Activated CD4-positive, alpha-beta T cell treated with anti-CD3 and anti-CD28 coated beads, Interleukin-2, amount 50 U/mL, for 24 hours (primary cell): ENCODE results near the gene DCP1A.
"Not testable (repeated sequence)": the region's sequence is repeated elsewhere in the genome, so short reads cannot be mapped to it uniquely, and the experiment has no call there.

ENCODE experiments used
- DNase-seq, 2 donors: peaks; one replicate each; pipeline ENCODE4 v3.0.0-alpha.2; 2020; ENCODE audit warnings: low read depth in 1 of 2, low spot score in 1 of 2

The DCP1A gene

DNA sequence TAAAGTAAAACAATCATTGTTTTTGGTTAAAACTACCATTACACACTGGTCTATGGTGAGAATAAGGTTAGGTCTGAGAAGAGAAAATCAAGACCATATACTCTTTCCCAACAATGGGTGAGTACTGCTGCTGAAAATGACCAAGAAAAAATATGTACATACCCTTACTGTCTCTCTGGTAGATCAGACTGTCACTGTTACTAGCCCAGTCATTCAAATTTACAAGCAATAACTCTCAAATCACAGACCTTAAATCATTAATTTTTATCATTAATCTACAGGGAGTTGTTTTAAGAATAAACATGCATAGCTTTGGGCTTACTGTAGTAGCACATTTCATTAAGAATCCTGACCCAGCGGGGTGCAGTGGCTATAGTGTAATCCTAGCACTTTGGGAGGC is 17.4 kb downstream of the DCP1A start:
- no peak for DNase-seq

DNA sequence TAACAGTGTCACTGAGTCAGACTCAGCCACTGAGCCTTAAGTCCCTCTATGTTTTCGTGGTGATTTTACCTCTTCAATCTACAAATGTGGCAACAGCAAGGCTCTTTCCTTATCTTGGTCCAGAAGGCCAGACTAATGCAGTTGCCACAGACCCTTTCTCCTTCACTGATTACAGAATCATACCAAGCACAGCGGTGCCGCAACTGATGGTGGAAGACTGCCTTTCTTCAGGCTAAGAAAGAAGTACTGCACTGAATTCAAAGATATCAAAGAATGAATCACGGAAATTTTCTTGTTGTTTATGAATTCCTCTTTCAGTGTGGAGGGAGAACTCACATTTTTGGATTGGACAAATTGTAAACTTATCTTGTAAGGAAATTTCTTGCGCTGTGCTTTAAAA is 18.6 kb downstream of the DCP1A start:
- no peak for DNase-seq

DNA sequence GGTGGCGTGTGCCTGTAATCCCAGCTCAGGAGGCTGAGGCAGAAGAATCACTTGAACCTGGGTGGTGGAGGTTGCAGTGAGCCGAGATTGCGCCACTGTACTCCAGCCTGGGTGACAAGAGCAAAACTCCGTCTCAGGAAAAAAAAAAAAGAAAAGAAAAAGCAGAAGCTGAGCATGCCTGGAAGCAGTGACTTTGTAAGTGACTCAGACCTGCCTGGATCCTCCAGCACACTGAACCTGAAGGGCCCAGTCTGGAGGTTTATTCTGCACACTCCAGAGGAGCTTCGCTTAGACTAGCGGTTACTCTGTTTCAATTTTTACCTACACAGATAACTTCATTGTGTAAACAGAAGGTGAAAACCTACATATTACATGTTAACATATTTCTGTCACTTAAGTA is 19.4 kb downstream of the DCP1A start:
- not testable (repeated sequence) for DNase-seq

DNA sequence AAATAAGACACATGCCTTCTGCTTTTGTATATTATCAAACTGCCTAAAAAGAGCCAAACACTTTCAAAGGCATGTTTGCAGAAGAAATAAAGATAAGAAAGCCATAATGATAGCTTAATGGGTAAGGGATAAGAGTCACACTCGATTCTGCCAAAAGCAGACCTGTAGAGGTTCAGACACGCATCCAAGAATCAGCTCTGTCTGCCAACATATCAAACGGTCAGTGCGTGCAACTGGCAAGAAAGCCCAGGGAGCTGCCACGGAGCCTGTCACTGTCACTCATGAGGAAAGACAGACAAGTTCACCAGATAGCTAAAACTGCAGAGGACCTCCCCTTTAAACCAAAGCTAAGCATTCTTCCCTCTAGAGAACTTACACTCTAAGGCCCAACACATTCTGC is 23.2 kb downstream of the DCP1A start:
- no peak for DNase-seq

DNA sequence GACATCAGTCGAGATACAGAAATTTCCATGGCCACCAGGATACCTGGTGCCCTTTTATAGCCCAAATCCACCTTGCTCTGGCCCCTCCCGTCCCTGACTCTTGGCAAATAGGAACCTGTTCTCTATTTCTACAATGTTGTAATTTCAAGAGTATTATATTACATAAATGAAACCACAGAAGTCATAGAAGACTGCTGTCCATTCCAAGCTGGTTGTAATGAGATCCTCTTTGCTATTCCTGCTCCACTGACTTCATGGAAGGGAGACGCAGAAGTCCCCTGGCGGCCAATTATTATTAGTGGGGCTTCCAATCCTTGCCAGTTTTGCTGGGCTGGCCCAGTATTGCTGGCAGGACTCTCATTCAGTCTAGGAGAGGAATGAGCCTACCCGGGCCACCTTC is 26.6 kb downstream of the DCP1A start:
- no peak for DNase-seq

DNA sequence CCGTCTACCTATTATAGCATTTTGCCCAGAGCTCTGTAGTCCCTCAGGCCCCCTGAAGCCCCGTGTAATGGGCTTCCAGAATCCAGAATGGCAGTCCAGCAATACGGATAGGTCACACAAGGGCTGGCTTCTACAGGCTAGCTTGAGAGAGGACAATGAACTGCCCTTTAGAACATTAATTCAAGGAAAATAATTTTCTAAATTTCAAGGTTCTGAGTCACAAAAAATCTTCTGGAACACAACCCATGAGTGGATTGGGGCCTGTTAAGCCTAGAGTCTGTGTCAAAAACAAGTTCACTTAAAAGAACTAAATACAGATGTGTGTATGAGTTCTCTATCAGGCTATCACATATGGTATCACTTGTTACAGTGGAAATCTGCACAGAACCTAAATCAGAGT is 28.8 kb downstream of the DCP1A start:
- DNase-seq = no peak

DNA sequence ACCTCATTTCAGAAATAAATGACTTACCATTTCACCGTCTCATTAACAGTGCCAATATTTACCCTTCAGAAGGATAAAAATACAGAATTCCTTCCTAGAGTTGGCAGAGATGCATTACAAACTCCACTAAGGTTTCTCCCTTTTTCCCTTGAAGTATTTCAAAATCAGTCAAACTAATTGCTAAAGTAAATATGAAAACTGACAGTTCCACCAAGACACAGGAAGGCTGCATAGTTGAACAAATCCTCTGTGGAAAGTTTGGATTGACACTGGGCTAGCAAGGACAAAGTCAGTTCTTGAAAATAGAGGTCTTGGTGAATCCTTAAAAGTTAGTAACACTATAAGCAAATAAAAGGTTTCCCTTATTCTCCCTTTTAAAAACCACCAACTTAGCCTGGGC is 34.5 kb downstream of the DCP1A start:
- no peak for DNase-seq

DNA sequence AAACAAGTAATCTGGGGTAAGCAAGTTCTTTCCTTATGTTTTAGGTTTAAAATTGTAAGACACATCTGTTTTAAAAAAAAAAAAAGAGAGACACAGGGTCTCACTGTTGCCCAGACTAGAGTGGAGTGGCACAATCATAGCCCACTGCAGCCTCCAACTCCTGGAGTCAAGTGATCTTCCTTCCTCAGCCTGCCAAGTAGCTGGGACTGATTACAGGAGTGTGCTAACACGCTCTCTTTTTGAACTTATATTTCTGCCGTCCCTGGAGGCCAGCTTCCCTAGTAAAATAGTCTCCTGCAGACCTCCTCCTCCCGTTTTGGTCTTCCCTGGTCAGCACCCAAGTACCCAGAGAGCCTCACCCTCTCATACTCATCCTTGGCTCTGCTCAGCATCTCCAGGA is 35.5 kb downstream of the DCP1A start:
- DNase-seq = no peak

DNA sequence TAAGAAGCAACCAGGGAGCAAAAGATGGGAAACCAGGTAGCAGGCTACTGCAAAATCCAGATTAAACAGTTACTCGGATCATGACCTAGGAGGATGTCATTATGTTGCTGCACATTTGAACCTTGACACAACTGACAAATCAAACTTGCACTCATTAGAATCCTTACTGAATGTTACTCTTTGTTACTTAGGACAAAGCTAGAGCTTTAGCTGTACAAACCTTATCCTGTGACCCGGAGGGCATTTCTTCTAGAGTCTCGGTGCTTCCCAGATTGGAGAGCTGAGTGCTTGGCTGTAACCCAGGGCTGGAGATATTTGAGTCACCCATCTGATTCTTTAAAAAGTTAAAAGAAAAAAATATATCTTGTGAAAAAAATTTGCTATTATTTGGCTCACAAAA is 43.4 kb downstream of the DCP1A start:
- DNase-seq = no peak

DNA sequence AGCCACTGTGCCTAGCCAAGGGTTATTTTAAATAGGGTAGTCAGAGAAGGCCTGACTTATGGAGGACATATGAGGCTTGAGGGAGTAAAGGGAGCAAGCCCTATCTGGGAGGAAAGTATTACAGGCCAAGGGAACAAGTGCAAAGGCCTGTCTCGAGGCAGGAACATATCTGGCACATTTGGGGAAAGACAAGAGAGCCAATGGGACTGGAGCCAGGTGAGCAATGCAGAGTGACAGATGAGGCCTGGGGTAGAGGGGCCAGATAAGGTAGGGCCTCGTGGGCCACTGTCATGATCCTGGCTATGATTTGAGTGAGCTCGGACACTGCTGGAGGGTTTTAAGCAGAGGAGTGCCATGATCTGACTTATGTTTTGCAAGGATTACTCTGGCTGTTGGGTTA is 43.8 kb downstream of the DCP1A start:
- no peak for DNase-seq

DNA sequence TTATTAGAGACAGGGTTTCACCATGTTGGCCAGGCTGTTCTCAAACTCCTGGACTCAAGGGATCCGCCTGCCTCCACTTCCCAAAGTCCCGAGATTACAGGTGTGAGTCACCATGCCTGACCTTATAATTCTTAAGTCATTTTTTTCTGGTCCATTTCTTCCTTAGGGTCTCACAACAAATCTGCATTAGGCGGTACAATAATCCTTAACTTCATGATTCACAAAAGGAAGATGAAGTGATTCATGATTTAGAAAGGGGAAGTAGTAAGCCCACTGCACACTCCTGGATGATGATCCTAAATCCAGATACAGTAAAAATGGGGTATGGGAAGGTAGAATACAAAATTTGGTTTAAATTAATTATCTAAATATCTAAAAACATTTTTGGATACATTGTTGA is 46.5 kb downstream of the DCP1A start:
- no peak for DNase-seq

DNA sequence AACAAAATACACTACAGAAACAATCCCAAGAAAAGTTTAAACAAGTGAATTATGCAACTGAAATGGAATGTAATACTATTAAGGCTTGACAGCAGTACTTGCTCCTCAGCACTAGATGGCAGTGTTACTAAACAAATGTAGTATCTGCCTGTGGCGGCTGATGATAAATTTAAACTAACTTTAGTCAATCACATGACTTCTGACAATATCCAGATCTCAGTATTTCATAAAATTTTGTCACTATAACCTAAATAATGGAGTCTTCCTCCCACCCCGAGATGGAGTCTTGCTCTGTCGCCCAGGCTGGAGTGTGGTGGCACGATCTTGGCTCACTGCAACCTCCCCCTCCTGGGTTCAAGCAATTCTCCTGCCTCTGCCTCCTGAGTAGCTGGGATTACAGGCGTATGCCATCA is 47.7 kb downstream of the DCP1A start:
- not testable (repeated sequence) for DNase-seq

DNA sequence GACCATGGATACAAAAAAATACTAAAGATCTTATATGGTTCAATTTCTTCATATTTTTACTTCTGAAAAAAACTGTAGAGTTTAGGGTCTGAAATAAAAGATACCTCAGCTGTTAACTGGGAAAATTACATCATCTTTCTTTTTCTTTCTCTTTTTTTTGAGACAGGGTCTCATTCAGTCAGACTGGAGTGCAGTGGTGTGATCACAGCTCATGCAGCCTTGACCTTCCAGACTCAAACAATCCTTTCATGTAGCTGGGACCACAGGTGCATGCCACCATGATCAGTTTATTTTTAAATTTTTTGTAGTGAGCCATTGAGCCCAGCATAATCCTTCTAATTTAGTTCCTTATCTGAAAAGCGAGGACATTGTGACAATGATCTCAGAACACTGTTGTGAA is 51.9 kb downstream of the DCP1A start:
- DNase-seq = no peak

DNA sequence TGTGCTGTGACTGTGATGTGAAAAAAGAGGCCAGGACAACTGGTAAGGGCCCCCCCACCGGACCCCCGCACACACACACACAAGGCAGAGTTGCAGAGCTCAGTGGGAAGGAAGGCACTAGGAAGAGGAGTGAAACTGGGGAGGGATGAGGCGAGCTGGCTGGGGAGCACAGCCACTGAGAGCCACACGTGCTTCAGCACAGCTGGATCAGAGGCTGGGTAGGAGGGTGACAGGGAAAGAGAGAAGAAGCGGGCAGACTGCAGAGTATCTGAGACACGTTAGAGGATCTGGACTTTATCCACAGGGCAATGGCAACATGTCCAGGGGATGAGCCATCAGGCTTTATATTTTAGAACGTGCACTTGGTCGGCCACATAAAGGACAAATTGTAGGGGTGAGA is 53.5 kb downstream of the DCP1A start:
- DNase-seq = no peak

DNA sequence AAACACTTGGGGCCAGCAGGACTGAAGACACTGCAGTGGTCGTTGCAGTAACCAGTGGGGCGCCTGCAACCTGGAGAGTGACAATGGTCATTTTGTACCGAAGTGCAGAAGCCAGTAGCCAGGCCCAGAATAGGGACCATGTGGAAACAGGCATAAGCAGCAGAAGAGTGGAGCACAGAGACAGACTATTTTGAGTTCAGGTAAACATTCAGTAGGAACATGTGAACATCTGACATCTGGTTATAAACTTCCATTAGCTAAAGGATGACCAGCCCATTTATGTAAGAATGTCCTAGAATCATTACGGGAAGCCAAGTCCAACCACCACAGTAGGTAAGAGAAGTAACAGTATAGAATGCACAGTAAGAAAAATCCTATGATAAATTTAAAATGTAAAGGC is 59.1 kb downstream of the DCP1A start:
- DNase-seq = no peak

DNA sequence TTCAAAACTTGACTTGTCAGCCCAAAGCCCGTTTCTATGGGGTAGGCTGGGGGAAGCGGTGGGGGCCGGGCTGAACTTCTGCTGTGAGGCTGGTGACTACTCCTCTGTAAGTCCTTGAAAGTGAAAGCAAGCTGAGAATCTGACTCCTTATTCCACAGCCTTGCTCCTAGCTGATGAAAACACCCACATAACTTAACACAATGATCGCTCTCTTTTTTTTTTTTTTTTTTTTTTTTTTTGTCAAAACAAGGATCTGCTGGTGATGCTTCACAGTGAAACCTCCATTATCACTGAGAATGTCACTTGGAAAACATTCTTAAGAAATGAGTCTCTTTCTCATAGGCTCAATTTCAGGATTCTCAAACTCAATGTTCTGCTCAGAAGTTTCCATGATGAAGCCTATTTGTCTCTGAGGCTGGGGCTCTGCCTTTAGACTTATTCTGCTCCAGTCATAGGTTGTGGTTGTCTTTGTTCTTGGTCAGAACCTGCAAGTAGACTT is 60.2 kb downstream of the DCP1A start:
- no peak for DNase-seq

DNA sequence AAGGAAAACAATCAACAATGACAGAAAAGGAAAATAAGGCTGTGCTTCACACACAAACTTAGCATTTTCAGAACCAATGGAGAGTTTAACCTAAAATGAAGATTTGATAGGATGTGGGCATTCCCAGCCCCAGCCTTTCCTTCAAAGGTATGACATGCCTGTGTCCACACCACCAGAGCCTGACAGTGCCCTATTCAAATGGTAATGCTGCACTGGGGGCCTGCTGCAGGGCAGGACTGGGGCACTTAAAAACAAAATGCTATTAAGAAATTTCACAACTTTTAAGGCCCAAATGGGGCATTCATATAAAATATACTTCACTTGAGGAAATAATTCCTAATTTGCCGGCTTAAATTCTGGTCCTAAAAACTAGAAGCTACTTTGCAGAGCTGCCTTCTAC is 60.6 kb downstream of the DCP1A start:
- no peak for DNase-seq

DNA sequence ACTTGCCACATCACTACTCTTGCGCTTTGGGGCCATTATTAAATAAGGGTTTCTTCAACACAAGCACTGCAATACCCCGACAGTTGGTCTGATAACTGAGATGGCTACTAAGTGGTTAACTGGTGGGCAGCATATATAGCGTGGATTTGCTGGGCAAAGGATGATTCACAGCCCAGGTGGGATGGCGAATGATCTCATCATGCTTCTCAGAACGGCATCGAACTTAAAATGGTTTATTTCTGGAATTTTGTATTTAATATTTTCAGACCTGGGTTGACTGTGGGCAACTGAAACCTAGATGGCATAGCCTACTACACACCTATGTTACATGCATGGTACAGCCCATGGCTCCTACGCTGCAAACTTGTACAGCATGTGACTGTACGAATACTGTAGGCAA is 64.8 kb downstream of the DCP1A start:
- DNase-seq = no peak

DNA sequence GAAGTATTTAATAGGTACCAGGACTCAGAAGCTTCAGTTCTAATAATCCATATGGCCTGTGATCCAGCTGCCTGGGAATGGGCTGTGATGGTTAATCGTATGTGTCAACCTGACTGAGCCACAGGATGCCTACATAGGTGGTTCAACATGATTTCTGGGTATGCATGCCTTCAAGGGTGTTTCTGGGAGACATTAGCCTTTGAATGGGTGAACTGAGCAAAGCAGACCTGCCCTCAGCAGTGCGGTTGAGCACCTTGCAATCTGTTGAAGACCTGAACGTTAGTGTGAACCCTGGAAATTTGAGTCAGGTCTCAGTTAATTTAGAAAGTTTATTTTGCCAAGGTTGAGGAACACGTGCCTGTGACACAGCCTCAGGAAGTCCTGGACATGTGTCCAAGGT is 68.7 kb downstream of the DCP1A start:
- DNase-seq = no peak

DNA sequence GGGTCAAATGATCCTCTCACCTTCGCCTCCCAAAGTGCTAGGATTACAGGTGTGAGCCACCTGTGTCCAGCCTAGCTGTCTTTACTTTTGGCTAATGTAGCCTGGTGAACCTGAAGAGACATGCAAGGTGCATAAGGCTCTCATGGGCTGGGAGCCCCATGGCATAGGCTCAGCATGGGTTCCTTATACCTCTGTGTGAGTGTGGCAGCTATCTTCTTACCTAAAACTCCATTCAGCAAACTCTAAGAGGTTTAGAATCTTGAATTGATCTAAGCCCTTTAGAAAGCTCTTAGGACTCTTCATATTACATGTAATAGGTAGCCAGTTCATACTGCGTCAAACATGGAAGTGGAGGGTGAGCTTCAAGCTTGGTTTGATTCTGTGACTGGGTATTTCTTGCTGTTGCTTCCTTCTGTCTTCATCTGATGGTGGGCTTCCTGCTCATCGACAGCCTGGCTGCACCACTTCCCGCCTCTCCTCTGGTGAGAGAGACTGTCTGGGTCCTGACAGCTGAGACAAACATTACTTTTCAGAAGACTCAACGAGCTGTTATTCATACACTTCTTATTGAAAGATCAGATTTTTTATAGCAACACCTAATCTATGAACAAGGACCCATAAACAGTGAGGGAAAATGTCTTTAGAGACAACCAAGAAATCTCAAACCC is 72.3 kb downstream of the DCP1A start:
- DNase-seq = no peak

DNA sequence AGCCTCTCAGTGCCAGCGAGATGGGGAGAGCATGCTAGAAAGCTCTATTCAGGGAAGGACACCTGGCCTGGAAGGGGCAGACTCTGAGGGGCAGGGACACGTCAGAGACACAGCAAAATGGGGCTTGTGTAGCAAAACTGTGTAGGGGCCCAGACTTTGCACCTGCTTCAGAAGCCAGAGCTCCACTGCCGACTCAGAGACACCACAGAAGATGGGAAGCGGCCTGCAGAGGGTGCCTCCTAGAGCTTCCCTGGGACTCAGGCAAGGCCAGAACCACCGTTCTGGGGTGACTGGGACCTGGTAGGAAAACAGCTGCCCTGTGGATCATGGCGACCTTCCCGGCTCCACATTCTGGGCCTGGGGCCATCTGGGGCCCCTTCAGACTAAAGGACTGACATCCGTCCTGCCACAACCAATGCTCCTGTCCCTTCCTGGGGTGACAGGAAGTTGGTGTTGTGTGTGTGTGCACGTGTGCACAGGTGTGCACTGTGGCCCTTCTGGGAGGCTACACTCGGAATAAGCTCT is 74.1 kb downstream of the DCP1A start:
- DNase-seq = no peak

DNA sequence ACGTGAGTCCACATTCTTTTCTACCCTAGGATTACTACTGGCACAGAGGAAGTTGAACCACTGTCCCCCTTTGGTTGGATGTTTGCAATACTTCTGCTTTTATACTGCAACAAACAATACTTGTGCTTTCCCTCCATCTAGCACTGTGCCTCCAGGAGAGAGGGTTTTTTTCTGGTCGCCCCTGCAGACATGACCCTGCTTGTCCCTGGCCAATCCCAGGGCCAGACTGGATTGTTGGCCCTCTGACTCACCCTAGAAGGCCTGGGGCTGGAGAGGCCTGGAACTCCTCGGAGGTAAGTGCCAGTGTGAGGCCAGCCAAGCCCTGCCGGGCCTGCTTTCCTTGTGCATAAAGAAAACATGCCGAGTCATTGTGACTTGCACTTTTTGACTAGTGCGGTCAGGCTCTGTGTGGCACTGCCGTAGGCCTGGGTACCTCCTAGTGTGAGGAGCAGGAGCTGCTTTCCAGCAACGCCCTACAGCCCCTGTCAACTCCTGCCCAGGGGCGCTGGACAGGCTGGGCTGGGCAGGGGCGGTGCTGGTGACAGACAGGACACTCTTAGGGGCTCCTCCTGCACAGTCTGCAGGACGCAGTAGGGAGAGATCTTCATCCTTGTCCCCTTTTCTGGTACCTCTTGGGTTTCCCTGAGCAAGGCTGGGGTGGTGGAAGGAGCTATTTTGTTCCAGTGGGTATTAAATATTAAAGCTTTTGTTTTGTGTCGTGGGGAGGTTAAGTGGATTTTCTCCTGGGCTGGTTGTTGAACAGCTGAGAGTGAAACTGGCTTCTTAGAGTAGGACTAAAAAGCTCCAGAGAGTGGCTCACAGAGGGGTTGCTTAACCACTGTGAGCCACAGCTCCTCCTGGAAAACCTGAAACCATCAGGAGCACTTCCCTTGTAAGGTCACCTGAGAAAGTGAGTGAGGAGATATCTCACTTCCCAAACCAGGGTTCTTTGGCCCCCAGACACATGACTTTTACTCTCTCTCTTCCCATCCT is 77.2 kb downstream of the DCP1A start:
- DNase-seq = no peak
